C4-2B (cell line): Measurements from ENCODE around the gene EPS15.

Experiments used
- CTCF ChIP-seq: fragments of 450-650 bp; conservative IDR thresholded peaks from 2 replicates; pipeline ENCODE4 v1.5.1; 2017; ENCODE audit warnings: mild to moderate bottlenecking
- ZFX ChIP-seq: fragments of 450-650 bp; IDR thresholded peaks from 2 replicates; pipeline ENCODE4 v1.6.1; 2017

GRCh38 chr1:51520700-51521248, 1.7 kb upstream of the EPS15 start:
- TF ChIP-seq CTCF: no peak
- no peak for TF ChIP-seq ZFX
